H1 (cell line): ENCODE data around the gene INPP4A.

ENCODE experiments used
- BACH1 ChIP-seq: IDR thresholded peaks from 2 replicates; pipeline ENCODE4 v1.6.1; 2012; ENCODE audit warnings: low read length, improper control_type of control experiment
- BCL11A ChIP-seq, 2 experiments: IDR thresholded peaks; one replicate each; pipeline ENCODE4 v1.6.1; 2011; ENCODE audit warnings: low read depth in 2 of 2, low read length in 2 of 2, mild to moderate bottlenecking in 2 of 2
- BRCA1 ChIP-seq: IDR thresholded peaks from 2 replicates; pipeline ENCODE4 v1.6.1; 2012; ENCODE audit warnings: low read depth, low read length, improper control_type of control experiment
- CHD1 ChIP-seq: IDR thresholded peaks from 2 replicates; pipeline ENCODE4 v1.6.1; 2012; ENCODE audit warnings: low read depth, low read length, improper control_type of control experiment
- CHD2 ChIP-seq: IDR thresholded peaks from 2 replicates; pipeline ENCODE4 v1.6.1; 2012; ENCODE audit warnings: low read length, improper control_type of control experiment
- CTCF ChIP-seq, 3 experiments: IDR thresholded peaks; 1 replicate in 2 of 3; 2 replicates in 1 of 3; pipeline versions ENCODE4 v1.5.1 to v1.6.1; 2011; ENCODE audit warnings: low read length in 3 of 3, mild to moderate bottlenecking in 3 of 3, inconsistent platforms in 2 of 3, low read depth in 1 of 3, moderate library complexity in 1 of 3; ENCODE audit not compliant: insufficient read depth in 1 of 3; ENCODE audit errors: control extremely low read depth in 1 of 3
- GABPA ChIP-seq: IDR thresholded peaks from 2 replicates; pipeline ENCODE4 v1.6.1; 2011; ENCODE audit warnings: mild to moderate bottlenecking, low read length, moderate library complexity, borderline replicate concordance; ENCODE audit not compliant: insufficient read depth
- JUN ChIP-seq: IDR thresholded peaks from 2 replicates; pipeline ENCODE4 v1.6.1; 2011; ENCODE audit warnings: low read depth, mild to moderate bottlenecking, improper control_type of control experiment, low read length
- KDM1A ChIP-seq: fragments of 200-600, 300-600 bp; sonication (generic); IDR thresholded peaks from 2 replicates; pipeline ENCODE4 v1.7.1; 2016; ENCODE audit warnings: mild to moderate bottlenecking, low read length, borderline replicate concordance
- POLR2A ChIP-seq, 2 experiments: IDR thresholded peaks; 1 replicate in 1 of 2; 2 replicates in 1 of 2; pipeline ENCODE4 v1.6.1; 2011; ENCODE audit warnings: low read depth in 2 of 2, low read length in 2 of 2, mild to moderate bottlenecking in 2 of 2; ENCODE audit errors: control extremely low read depth in 1 of 2
- SP4 ChIP-seq: IDR thresholded peaks from 2 replicates; pipeline ENCODE4 v1.6.1; 2012; ENCODE audit warnings: low read length, inconsistent platforms

- TF ChIP-seq BACH1 (no peak), CHD1 (no peak), BCL11A (IDR thresholded peaks at IDR 0.05; ENCODE audit: low read depth in 2 of 2, low read length in 2 of 2) (no peak), SP4 (no peak), POLR2A (IDR thresholded peaks at IDR 0.05; ENCODE audit: control extremely low read depth in 1 of 2, low read depth in 2 of 2, low read length in 2 of 2) (no peak), CTCF (IDR thresholded peaks at IDR 0.05; ENCODE audit: control extremely low read depth in 1 of 3, insufficient read depth in 1 of 3, low read depth in 1 of 3, low read length in 3 of 3) (no peak), KDM1A (no peak), CHD2 (no peak), JUN (no peak), GABPA (no peak), BRCA1 (no peak)
These were observed 17.9 kb upstream of the INPP4A start for GRCh38 chr2:98426771-98427170.
